ENCODE measurements around the gene PI3.
"Not testable (repeated sequence)": the region's sequence is repeated elsewhere in the genome, so short reads cannot be mapped to it uniquely, and the experiment has no call there.

Gene PI3, protein sequence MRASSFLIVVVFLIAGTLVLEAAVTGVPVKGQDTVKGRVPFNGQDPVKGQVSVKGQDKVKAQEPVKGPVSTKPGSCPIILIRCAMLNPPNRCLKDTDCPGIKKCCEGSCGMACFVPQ

DNA sequence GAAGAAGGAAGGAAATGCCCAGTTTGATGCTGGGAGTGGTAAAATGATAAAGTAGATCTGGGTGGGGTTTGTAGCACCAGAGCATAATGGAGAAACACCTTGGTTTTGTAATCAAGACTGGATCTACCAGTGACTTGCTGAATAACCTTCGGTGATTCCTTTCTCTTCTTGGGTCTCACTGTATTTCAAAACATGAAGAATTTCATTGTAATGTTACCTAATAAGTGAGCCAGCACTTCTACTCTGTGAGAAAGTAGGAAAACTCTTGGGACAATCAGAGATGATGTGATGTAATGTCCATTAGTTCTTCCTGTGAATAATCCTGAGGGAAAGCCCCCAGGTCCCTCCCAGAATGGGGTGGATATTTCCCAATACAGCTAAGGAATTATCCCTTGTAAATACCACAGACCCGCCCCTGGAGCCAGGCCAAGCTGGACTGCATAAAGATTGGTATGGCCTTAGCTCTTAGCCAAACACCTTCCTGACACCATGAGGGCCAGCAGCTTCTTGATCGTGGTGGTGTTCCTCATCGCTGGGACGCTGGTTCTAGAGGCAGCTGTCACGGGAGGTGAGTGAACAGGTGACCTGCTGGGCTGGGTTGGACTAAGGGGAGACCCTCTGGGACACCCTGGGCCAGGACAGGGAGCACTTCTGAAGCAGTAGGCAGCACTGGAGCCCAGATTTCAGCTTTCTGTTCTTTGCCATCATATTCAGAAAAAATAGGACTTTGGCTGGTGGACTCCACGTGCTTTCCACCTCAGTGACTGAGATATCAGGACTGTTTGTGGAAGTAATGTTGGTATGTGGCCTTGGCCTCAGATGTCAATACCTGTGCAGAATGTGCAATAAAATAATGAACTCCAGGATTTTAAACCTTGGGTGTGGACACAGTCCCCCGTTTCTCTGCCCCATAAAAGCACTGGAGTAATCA, at the start of gene PI3:
TSS of gene PI3 (plus strand) at position 469 of the 931 bp plus-strand sequence. CDS start at position 490, 21 bp downstream.
- DNase-seq = no peak

DNA sequence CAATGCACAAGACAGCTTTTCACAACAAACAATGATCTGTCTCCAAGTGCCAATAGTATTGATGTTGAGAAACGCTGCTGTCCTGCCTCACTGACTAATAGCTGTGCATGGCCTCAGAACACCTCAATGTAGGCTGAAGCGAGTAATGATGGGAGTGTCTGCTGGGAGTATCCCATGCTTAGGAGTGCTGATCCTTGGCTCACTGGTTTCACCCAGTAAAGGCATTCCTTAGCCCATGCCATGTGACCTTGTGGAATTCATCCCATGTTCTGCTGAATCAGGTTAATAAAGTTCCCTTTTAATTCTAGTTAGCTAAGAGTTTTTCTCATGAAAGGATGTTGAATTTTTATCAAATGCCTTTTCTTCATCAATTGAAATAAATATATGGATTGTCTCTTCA, 46.6 kb upstream of the PI3 start:
- no peak for DNase-seq

DNA sequence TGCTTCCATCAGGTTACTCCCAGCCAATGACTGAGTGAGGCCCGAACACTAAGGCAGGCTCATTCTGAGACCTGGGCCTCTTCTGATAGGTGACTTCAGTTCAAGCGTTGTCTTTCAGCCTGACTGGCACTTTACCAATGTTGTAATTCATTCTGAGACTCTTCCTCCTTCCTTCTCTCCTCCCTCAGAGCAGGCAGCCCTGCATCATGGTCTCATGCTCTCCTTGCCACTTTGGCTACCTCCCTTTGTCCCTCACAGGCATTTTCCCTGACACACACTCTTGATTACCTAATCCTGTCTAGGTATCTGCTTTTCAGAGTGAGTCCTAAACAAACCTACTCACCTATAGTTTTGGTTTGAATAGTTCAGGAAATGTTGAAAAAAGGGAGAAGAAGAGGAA, 37.8 kb upstream of the PI3 start:
- no peak for DNase-seq

DNA sequence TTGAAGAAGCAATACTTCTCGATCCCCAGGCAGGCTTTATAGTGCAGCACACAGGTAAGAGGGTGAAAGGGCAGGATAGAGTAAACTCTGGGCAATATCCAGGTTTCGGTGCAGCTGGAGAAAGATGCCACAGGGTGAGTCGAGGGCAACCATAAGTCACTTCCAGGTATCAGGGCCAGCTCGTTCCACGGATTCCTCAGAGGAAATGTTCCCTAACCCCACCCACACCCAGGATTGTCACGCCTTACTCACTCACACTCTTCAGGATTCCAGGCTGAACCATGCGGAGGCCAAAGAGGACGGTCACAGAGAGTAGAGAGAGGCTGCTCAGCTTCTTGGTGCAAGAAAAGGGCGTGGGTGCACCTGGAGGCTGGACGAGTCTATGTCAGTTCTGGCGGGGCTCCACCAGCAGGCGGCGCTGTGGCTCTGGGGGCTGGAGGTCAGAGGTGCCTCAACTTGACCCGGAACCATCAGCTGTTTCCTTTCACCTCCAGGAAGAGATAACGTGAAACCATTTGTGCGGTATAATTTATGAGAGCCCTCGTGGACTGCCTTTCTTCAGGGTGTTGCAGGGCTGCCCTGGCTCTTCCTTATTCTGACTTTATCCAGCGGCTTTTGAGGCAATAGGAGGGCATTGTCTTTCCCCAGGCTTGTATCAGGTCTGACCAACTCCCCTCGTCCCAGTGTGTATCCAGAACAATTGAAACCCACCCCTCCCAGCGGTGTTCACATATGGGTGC, 36.0 kb upstream of the PI3 start:
- no peak for DNase-seq

DNA sequence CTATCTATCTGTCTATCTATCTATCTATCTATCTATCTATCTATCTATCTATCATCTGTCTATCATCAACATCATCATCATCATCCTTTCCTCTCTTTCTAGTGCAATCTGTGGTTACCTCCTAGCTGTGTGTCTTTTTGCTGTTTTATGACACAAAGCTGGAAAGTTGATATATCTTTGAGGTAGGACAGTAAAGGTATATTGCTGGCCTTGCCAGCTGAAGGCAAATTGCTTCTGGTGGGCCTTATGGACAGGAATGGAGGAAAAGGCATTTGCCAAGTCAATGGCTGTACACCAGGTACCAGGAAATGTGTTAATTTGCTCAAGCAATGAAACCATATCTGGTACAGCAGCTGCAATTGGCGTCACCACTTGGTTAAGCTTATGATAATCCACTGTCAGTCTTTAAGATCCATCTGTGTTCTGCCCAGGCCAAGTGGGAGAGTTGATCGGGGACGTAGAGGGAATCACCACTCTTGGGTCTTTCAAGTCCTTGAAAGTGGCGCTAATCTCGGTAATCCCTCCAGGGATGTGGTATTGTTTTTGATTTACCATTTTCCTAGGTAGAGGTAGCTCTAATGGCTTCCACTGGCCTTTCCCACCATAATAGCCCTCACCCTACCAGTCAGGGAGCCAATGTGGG, 34.8 kb upstream of the PI3 start:
- not testable (repeated sequence) for DNase-seq

DNA sequence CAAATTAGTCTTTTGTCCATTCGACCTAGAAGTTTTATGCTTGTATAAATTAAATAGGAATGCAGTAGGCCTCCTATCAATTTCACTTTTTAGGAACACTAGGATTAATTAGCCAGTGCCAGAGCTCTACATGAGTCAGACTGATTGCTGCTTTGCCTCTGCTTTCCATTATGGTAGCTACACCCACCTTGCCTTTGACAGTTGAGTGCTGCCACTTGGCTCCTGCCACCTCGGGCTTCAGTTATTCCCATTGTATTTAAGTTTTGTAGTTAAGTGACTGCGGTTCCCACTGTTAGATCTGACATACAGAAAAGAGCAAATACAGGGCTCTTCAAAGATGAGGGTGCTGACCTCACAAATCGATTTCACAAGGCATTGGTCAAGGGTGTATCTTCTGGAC, 33.9 kb upstream of the PI3 start:
- DNase-seq = no peak

DNA sequence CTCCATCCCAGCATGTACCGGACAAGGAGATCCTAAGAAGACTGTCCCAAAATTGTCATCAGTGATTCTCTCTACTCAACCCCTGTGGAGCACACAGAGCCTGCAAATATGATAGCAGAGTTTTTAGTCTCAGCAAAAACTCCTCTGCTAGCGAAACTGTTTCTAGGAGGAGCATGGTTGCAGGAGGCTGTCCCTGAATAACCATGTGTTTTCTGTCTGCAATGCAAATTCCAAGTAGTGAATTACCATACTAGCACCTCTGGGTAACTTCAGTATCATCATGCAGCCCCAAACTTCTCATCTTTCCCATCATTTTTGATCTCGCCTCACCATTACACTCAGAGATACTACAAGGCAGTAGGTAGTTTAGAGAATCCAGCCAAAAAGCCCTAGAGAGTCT, 25.6 kb upstream of the PI3 start:
- no peak for DNase-seq

DNA sequence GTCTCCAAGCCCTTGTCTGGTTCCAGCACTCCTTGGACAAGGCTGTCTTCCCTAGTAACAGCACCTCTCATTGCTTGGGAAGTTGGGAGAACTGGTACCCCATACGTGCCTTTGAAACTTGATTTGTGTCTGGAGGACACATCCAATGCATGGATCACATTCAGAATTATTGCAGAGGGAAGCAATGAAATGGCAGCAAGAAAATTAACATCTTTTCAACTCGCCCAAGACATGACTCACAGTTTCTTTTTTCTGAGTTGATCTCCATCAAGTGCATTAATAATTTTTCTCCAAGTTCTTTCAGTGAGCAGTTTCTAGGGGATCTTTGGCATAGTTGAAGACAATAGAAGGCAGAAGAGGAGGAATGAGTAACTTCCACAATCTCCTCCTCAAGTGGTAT, 22.3 kb upstream of the PI3 start:
- DNase-seq = no peak

DNA sequence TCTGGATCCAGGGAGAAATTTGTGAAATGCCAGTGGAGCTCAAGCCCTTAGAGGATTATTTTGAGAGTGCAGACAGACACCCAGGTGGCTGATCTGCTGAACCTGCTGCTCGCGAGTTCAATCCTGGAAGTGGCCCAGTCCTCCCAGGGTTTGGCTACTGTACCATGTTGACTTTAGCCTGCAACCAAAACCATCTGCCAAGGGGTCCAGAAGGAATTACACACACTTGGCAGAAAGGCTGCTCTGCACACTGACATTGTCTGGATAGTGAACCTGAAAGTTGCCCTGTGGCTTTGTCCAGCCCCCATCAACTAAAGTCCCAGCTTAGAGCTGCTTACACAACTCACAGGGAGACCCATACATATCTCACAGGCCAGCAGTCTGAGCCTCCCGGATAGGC, 21.6 kb upstream of the PI3 start:
- no peak for DNase-seq

DNA sequence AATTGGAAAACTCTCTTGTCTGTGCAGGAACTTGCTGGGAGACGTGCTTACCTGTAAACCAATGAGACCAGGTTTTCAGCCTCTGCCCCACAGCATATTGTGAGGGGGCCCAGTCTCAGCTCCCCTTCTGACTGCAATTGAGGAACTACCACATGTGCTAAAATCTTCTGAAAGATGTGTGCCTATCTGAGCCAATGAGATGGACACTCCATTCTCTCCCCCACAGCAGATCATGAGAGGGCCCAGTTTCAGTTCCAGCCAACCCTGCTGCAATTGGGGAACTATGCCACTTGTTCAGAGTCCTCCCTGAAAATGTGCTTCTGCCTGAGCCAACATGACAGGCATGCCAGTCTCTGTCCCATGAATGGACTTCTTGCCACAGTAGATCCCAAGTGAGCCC, 20.9 kb upstream of the PI3 start:
- DNase-seq = no peak

DNA sequence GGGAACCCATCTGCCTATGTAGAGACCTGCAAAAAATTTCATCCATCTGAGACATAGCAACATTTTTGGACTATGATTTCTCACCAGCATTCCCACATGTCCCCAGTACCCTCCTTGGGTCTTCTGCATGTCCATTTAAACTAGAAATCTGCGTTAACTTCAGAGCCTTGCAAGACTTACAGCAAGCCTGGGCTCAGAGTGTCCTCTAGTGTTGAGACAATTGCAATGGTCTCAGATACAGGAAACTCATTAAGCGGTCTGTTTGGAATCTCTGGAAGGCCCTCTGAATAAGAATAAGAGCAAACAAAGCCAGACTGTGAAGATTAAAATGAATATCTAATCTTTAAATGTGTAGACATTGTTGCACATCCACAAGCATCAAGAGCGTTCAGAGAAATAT, 20.5 kb upstream of the PI3 start:
- no peak for DNase-seq

DNA sequence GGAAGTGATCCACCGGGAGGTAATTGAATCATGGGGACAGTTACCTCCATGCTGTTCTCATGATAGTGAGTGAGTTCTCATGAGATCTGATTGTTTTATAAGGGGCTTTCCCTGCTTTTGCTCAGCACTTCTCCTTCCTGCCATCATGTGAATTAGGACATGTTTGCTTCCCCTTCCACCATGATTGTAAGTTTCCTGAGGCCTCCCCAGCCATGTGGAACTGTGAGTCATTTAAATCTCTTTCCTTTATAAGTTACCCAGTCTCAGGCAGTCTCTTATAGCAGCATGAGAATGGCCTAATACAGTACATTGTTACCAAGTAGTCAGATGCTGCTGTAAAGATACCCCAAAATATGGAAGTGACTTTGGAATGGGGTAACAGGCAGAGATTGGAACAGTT, 19.9 kb upstream of the PI3 start:
- not testable (repeated sequence) for DNase-seq

DNA sequence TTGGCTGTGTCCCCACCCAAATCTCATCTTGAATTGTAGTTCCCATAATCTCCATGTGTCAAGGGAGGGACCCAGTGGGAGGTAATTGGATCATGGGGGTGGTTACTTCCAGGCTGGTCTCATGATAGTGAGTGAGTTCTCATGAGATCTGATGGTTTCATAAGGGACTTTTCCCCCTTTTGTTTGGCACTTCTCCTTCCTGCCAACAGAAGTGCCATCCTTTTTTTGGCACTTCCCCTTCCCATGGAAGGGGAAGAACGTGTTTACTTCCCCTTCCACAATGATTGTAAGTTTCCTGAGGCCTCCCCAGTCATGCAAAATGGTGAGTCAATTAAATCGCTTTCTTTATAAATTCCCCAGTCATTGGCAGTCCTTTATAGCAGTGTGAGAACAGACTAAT, 18.0 kb upstream of the PI3 start:
- no peak for DNase-seq

DNA sequence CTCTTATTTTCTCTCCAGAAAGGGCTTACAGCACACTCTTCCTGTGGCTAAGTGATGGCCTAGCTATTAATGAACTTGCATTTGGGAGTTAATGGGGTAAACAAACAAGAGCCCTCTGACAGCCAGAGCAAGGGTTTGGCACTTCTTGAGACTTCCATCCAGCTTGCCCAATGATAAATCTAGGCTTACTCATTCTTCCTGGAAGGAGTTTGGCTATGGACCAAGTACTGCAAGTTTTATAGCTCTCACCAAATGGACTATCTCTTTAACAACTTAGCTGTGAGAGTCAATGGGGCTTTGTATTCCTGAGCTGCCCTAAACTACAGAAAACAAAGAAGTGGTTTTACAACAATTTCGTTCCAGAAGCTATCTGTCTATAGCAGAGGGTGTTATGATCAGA, 16.7 kb upstream of the PI3 start:
- DNase-seq = no peak

DNA sequence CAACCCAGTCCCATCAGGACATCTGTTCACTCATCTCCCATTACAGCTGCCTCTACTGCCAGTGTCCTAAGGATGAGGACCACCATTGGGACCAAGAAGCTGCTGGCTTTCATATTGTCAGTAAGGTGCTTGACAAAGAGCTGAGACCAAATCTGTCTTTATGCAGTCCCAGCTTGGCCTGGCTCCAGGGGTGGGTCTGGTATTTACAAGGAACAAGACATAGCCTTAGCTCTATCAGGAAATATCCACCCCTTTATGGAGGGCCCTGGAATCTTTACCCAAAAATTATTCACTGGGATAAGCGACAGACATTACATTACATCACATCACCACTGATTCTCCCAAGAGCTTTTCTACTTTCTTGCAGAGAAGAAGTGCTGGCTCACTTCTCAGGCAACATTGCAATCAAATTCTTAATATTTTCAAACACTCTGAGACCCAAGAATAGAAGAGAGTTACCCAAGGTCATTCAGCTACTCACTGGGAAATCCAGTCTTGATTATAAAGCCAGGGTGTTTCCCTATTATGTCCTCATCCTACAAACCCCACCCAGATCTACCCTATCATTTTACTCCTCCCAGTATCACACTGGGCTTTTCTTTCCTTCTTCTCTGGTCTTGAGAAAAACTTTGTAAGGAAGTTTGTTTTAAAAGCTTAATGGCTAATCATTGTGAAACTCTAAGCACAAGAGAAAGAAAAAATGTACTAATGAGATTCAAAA, 11.5 kb upstream of the PI3 start:
- DNase-seq = no peak

DNA sequence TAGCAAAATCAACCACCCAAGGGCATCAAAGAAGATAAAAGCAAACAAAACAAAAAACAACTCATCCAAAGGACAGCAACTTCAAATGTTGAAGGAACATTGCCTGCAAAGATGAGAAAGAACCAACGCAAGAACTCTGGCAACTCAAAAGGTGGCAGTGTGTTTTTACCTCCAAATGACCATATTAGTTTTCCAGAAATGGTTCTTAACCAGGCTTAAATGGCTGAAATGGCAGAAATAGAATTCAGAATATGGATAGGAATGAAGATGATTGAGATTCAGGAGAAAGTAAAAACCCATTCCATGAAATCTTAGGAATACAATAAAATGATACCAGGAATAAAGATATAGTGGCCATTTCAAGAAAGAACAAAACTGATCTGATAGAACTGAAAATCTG, 9.8 kb upstream of the PI3 start:
- DNase-seq = no peak

DNA sequence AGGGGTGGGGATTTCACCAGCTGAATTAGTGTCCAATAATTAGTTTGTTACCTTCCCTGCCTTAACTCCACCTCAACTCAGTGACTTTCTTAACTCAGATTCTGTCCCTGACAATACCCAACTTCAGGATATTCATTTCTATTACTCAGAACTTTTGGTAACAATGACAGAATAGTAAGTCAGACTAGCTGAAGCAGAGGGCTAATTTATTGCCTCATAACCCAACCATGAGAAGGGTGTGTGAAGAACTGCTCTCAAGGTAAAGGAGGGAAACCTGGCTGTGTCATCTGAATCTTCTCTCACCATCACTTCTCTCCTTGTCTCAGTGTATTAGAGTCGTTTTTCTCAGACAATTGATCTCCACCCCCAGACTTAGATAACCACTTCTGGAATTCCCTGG, 1.2 kb upstream of the PI3 start:
- no peak for DNase-seq

DNA sequence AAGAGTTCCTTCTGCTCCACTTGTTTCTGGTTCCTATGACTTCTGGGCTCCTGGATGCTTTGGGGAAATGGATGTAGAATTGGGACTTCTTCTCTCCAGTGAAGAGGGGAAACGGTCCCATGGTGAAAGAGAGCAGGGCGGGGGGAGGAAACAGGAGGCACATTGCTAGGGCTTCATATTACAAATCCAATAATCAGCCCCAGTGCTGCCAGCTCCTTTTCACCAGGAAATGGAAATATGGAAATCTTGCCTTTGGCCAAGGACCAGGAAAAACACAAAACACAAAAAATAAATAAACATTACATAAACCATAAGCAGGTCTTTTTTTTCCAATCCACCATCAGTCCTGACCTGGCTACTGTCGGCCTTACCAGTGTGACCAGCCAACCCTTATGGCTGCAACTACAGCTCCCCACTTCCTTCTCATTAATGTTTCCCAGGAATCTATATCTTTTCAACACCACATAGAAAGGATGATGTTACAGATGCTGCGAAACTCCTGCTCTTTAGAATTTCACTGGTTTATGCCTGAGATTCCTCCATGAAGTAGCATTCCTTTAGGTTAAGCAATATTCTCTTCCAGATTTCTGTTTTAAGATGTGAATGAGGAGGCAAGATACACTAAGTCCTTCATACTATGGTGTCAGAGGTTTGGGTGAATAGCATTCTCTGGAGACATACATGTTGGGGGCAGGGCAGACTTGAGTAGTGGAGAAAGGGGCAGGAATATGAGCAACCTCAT, 2.0 kb downstream of the PI3 start:
- DNase-seq = no peak

DNA sequence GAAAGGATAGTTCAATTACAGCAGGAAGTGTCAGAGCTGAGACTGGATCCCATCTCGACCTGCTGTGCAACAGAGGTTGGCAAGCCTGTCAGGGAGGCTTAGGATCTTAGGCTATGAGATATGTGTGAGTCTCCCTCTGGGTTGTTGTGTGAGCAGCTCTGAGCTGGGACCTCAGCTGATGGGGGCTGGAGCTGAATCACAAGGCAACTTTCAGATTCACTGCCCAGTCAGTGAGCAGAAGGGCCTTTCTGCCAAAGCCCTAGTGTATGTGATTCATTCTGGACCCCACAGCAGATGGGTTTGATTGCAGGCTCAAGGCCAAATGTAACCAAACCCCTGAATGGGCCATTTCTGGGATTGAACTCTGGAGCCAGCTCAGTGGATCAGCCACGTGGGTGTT, 4.5 kb downstream of the PI3 start:
- DNase-seq = no peak

DNA sequence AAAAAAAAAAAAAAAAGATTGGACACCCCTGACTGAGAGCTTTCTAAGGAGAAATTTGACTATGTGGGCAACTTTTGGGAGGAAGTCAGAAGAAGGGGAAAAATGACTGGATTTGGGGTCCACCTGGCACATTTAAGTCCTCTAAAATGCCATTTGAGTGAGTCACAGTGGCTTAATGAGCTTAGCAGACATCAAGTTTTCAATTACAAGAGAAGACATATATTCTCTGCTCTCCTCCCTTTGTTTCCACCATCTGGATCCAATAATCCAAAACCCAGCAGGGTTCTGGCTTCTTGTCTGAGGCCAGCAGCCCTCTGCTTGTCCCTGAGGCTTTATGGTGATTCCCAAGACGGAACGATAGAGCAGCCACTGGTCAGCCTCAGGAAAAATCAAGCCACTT, 6.9 kb downstream of the PI3 start:
- DNase-seq = no peak

DNA sequence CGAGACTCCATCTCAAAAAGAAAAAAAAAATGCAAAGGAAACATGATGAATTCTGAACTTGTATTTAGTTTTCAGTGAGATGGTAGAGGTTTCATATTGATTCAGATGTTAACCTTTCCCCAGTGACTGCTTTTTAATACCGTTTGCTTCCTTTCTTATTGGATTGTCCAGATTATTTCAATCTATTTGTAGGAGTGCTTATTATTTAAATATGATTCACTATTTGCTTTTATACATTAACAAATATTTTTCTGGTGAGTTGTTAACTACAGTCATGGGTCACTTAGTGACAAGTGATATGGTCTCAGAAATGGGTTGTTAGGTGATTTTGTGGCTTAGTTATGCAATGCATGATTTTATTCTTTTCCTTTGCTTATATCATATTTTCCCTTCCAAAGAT, 8.4 kb downstream of the PI3 start:
- no peak for DNase-seq

DNA sequence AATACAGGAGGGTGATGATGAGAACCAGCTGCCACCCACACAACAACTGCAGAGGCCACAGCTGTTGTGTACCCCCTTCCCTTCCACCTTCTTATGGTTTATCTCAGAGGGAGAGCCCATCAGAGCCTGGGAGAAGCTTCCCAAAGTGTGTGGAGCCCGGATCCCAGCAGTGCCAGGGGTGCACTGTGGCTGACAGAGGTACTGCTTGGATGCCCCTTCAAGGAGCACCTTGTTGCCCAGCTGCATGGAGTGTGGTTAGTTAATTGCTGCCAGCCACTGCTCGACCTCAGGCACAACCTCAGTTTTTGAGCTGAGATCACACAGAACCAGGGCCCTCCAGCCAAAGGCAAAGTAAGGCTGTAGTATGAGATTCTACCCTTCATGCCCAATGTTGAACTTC, 13.0 kb downstream of the PI3 start:
- no peak for DNase-seq
